WTC11 (cell line): ENCODE data around the gene BPIFB2.

Source experiments
- CTCF ChIP-seq: fragments of 200-600 bp; IDR thresholded peaks from 2 replicates; pipeline ENCODE4 v1.8.0; 2022; ENCODE audit warnings: antibody characterized with exemption
- E2F1 ChIP-seq: sonication (generic); formaldehyde crosslinking; IDR thresholded peaks from 2 replicates; pipeline ENCODE4 v1.8.0; 2022; ENCODE audit warnings: mild to moderate bottlenecking, missing genetic modification reagents
- HMGXB4 ChIP-seq: sonication (generic); formaldehyde crosslinking; IDR thresholded peaks from 2 replicates; pipeline ENCODE4 v1.8.1; 2023; ENCODE audit warnings: mild to moderate bottlenecking, moderate library complexity, missing genetic modification reagents
- TEAD4 ChIP-seq: sonication (generic); formaldehyde crosslinking; IDR thresholded peaks from 2 replicates; pipeline ENCODE4 v1.8.0; 2022; ENCODE audit warnings: mild to moderate bottlenecking, missing genetic modification reagents

- TF ChIP-seq E2F1 (CRISPR knock-in tag) (no peak), CTCF (no peak), HMGXB4 (CRISPR knock-in tag) (no peak), TEAD4 (no peak)
Measured at GRCh38 chr20:33038243-33038642, 30.7 kb downstream of the BPIFB2 start.
